GM12875 (cell line): ENCODE measurements around the gene TGFBR3.

Source experiments
- H3K4me3 ChIP-seq: one replicate; pipeline ENCODE4 v1.5.1; 2011; ENCODE audit warnings: low read depth, low read length, control low read depth
- CTCF ChIP-seq: IDR thresholded peaks from 2 replicates; pipeline ENCODE4 v1.5.1; 2011; ENCODE audit warnings: low read depth, mild to moderate bottlenecking, control low read depth, inconsistent platforms, low read length, moderate library complexity, borderline replicate concordance; ENCODE audit not compliant: insufficient read depth

TGFBR3 gene

GRCh38 chr1:91715416-91716000 lies 170.4 kb downstream of the TGFBR3 start:
- no peak for TF ChIP-seq CTCF
- H3K4me3 ChIP-seq: no peak overlapping the region

GRCh38 chr1:91714867-91715381 lies 171.0 kb downstream of the TGFBR3 start:
- no peak overlapping the region for H3K4me3 ChIP-seq
- TF ChIP-seq CTCF: no peak

GRCh38 chr1:91712981-91713841 lies 172.7 kb downstream of the TGFBR3 start:
- TF ChIP-seq CTCF: no peak
- no peak overlapping the region for H3K4me3 ChIP-seq

- no peak overlapping the region for H3K4me3 ChIP-seq
- TF ChIP-seq CTCF: no peak
These were observed 173.6 kb downstream of the TGFBR3 start for GRCh38 chr1:91712393-91712792.

- no peak overlapping the region for H3K4me3 ChIP-seq
- TF ChIP-seq CTCF: no peak
These were observed 174.3 kb downstream of the TGFBR3 start for GRCh38 chr1:91711504-91712247.

- no peak for TF ChIP-seq CTCF
- no peak overlapping the region for H3K4me3 ChIP-seq
These were observed 175.7 kb downstream of the TGFBR3 start for GRCh38 chr1:91710261-91710660.
